ENCODE measurements around the gene KEL. TPM values are rescaled to one million over a fixed set of nuclear protein-coding genes. Genes with fewer than 3 reads are reported as not detected.

The KEL gene
- total RNA-seq, 1 experiment from 2014 or later: not detected

GRCh38 chr7:142968229-142968628 is 6.1 kb upstream of the KEL start:
- Histone ChIP-seq H3K4me2 (ENCODE audit: low read depth, low read length, poor library complexity, severe bottlenecking) (no peak overlapping the region), H3K4me1 (ENCODE audit: low read length) (no peaks in the 10 kb centered on the region), H3K27me3 (ENCODE audit: low read length) (no peaks in the 10 kb centered on the region), H3K36me3 (ENCODE audit: insufficient read depth, low read length) (no peaks in the 10 kb centered on the region), H2AFZ (ENCODE audit: low read length) (no peak overlapping the region), H4K20me1 (ENCODE audit: insufficient read depth, low read depth, low read length) (no peaks in the 10 kb centered on the region), H3K9ac (ENCODE audit: low read length) (no peak overlapping the region), H3K9me3 (ENCODE audit: low read length) (no peaks in the 10 kb centered on the region), H3K27ac (ENCODE audit: low read length) (no peak overlapping the region), H3K79me2 (ENCODE audit: low read length) (no peaks in the 10 kb centered on the region), H3K9me2 (replicated peaks; ENCODE audit: insufficient read depth, low read length) (no peaks in the 10 kb centered on the region), H3K4me3 (ENCODE audit: low read length) (no peak overlapping the region)
- DNase-seq: no peak

GRCh38 chr7:142964502-142965246 is 2.5 kb upstream of the KEL start:
- no peaks in the 10 kb centered on the region for H3K9me3 ChIP-seq (ENCODE audit: low read length)
- H3K79me2 ChIP-seq (ENCODE audit: low read length): no peaks in the 10 kb centered on the region
- no peak overlapping the region for H3K4me3 ChIP-seq (ENCODE audit: low read length)
- H3K4me2 ChIP-seq (ENCODE audit: low read depth, low read length, poor library complexity, severe bottlenecking): no peak overlapping the region
- no peaks in the 10 kb centered on the region for H4K20me1 ChIP-seq (ENCODE audit: insufficient read depth, low read depth, low read length)
- no peak overlapping the region for H3K27ac ChIP-seq (ENCODE audit: low read length)
- DNase-seq: no peak
- no peak overlapping the region for H3K9ac ChIP-seq (ENCODE audit: low read length)
- no peaks in the 10 kb centered on the region for H3K27me3 ChIP-seq (ENCODE audit: low read length)
- H3K36me3 ChIP-seq (ENCODE audit: insufficient read depth, low read length): no peaks in the 10 kb centered on the region
- H2AFZ ChIP-seq (ENCODE audit: low read length): no peak overlapping the region
- no peaks in the 10 kb centered on the region for H3K4me1 ChIP-seq (ENCODE audit: low read length)
- H3K9me2 ChIP-seq (replicated peaks; ENCODE audit: insufficient read depth, low read length): no peaks in the 10 kb centered on the region

GRCh38 chr7:142963993-142964392 is 1.8 kb upstream of the KEL start:
- no peak overlapping the region for H3K4me2 ChIP-seq (ENCODE audit: low read depth, low read length, poor library complexity, severe bottlenecking)

GRCh38 chr7:142962991-142963390 is 828 bp upstream of the KEL start:
- no peaks in the 10 kb centered on the region for H3K36me3 ChIP-seq (ENCODE audit: insufficient read depth, low read length)

More at GRCh38 chr7:142963993-142964392, 1.8 kb upstream of the KEL start:
- H3K9ac ChIP-seq (ENCODE audit: low read length): no peak overlapping the region
- H2AFZ ChIP-seq (ENCODE audit: low read length): no peak overlapping the region
- no peaks in the 10 kb centered on the region for H3K79me2 ChIP-seq (ENCODE audit: low read length)
- H3K9me2 ChIP-seq (replicated peaks; ENCODE audit: insufficient read depth, low read length): no peaks in the 10 kb centered on the region
- H3K27me3 ChIP-seq (ENCODE audit: low read length): no peaks in the 10 kb centered on the region
- no peaks in the 10 kb centered on the region for H4K20me1 ChIP-seq (ENCODE audit: insufficient read depth, low read depth, low read length)
- H3K36me3 ChIP-seq (ENCODE audit: insufficient read depth, low read length): no peaks in the 10 kb centered on the region
- H3K4me3 ChIP-seq (ENCODE audit: low read length): no peak overlapping the region
- no peaks in the 10 kb centered on the region for H3K4me1 ChIP-seq (ENCODE audit: low read length)
- DNase-seq: no peak
- H3K27ac ChIP-seq (ENCODE audit: low read length): no peak overlapping the region
- H3K9me3 ChIP-seq (ENCODE audit: low read length): no peaks in the 10 kb centered on the region

GRCh38 chr7:142961595-142961972 is 579 bp downstream of the KEL start:
- Histone ChIP-seq H3K27ac (ENCODE audit: low read length) (no peak overlapping the region), H3K36me3 (ENCODE audit: insufficient read depth, low read length) (no peaks in the 10 kb centered on the region), H4K20me1 (ENCODE audit: insufficient read depth, low read depth, low read length) (no peaks in the 10 kb centered on the region), H3K9me2 (replicated peaks; ENCODE audit: insufficient read depth, low read length) (no peaks in the 10 kb centered on the region), H2AFZ (ENCODE audit: low read length) (no peak overlapping the region), H3K9me3 (ENCODE audit: low read length) (no peaks in the 10 kb centered on the region), H3K9ac (ENCODE audit: low read length) (no peak overlapping the region), H3K4me1 (ENCODE audit: low read length) (no peaks in the 10 kb centered on the region), H3K79me2 (ENCODE audit: low read length) (no peaks in the 10 kb centered on the region), H3K4me2 (ENCODE audit: low read depth, low read length, poor library complexity, severe bottlenecking) (no peak overlapping the region), H3K4me3 (ENCODE audit: low read length) (no peak overlapping the region), H3K27me3 (ENCODE audit: low read length) (no peaks in the 10 kb centered on the region)
- DNase-seq: no peak

More at GRCh38 chr7:142962991-142963390, 828 bp upstream of the KEL start:
- Histone ChIP-seq H4K20me1 (ENCODE audit: insufficient read depth, low read depth, low read length) (no peaks in the 10 kb centered on the region), H3K4me1 (ENCODE audit: low read length) (no peaks in the 10 kb centered on the region), H3K9me3 (ENCODE audit: low read length) (no peaks in the 10 kb centered on the region), H3K79me2 (ENCODE audit: low read length) (no peaks in the 10 kb centered on the region), H2AFZ (ENCODE audit: low read length) (no peak overlapping the region), H3K9me2 (replicated peaks; ENCODE audit: insufficient read depth, low read length) (no peaks in the 10 kb centered on the region), H3K9ac (ENCODE audit: low read length) (no peak overlapping the region), H3K27me3 (ENCODE audit: low read length) (no peaks in the 10 kb centered on the region), H3K4me3 (ENCODE audit: low read length) (no peak overlapping the region), H3K27ac (ENCODE audit: low read length) (no peak overlapping the region), H3K4me2 (ENCODE audit: low read depth, low read length, poor library complexity, severe bottlenecking) (no peak overlapping the region)
- DNase-seq: no peak

- peak; percentile 64 for DNase-seq
- H3K9ac ChIP-seq (ENCODE audit: low read length): no peak overlapping the region
Observed at GRCh38 chr7:142960955-142961512, 1.1 kb downstream of the KEL start.

GRCh38 chr7:142959202-142959601 is 3.0 kb downstream of the KEL start:
- H3K36me3 ChIP-seq (ENCODE audit: insufficient read depth, low read length): no peaks in the 10 kb centered on the region
- H2AFZ ChIP-seq (ENCODE audit: low read length): no peak overlapping the region
- H3K4me3 ChIP-seq (ENCODE audit: low read length): no peak overlapping the region
- no peaks in the 10 kb centered on the region for H3K79me2 ChIP-seq (ENCODE audit: low read length)
- peaks cover 8% of the 10 kb centered on the region for H3K9me3 ChIP-seq (ENCODE audit: low read length)
- DNase-seq: no peak
- no peak overlapping the region for H3K27ac ChIP-seq (ENCODE audit: low read length)
- H4K20me1 ChIP-seq (ENCODE audit: insufficient read depth, low read depth, low read length): no peaks in the 10 kb centered on the region
- H3K4me2 ChIP-seq (ENCODE audit: low read depth, low read length, poor library complexity, severe bottlenecking): no peak overlapping the region
- H3K27me3 ChIP-seq (ENCODE audit: low read length): 0 out of 2 replicates have a peak, but pooled peaks cover 2% of the 10 kb centered on the region
- H3K4me1 ChIP-seq (ENCODE audit: low read length): no peaks in the 10 kb centered on the region
- no peaks in the 10 kb centered on the region for H3K9me2 ChIP-seq (replicated peaks; ENCODE audit: insufficient read depth, low read length)
- no peak overlapping the region for H3K9ac ChIP-seq (ENCODE audit: low read length)

More at GRCh38 chr7:142960955-142961512, 1.1 kb downstream of the KEL start:
- Histone ChIP-seq H3K79me2 (ENCODE audit: low read length) (no peaks in the 10 kb centered on the region), H3K27ac (ENCODE audit: low read length) (no peak overlapping the region), H3K27me3 (ENCODE audit: low read length) (no peaks in the 10 kb centered on the region), H3K36me3 (ENCODE audit: insufficient read depth, low read length) (no peaks in the 10 kb centered on the region), H3K9me3 (ENCODE audit: low read length) (peaks cover 2% of the 10 kb centered on the region; the same call in 1 of the 2 replicates), H3K4me2 (ENCODE audit: low read depth, low read length, poor library complexity, severe bottlenecking) (no peak overlapping the region), H4K20me1 (ENCODE audit: insufficient read depth, low read depth, low read length) (no peaks in the 10 kb centered on the region), H3K4me3 (ENCODE audit: low read length) (no peak overlapping the region), H3K9me2 (replicated peaks; ENCODE audit: insufficient read depth, low read length) (no peaks in the 10 kb centered on the region), H2AFZ (ENCODE audit: low read length) (no peak overlapping the region), H3K4me1 (ENCODE audit: low read length) (no peaks in the 10 kb centered on the region)

- DNase-seq: no peak
Observed at GRCh38 chr7:142957723-142958122, 4.4 kb downstream of the KEL start.

More at GRCh38 chr7:142957723-142958122, 4.4 kb downstream of the KEL start:
- Histone ChIP-seq H3K4me2 (ENCODE audit: low read depth, low read length, poor library complexity, severe bottlenecking) (no peak overlapping the region), H3K79me2 (ENCODE audit: low read length) (no peaks in the 10 kb centered on the region), H3K4me3 (ENCODE audit: low read length) (no peak overlapping the region), H3K9me2 (replicated peaks; ENCODE audit: insufficient read depth, low read length) (no peaks in the 10 kb centered on the region), H3K9ac (ENCODE audit: low read length) (no peak overlapping the region), H3K27ac (ENCODE audit: low read length) (no peak overlapping the region), H3K27me3 (ENCODE audit: low read length) (0 out of 2 replicates have a peak, but pooled peaks cover 2% of the 10 kb centered on the region), H2AFZ (ENCODE audit: low read length) (no peak overlapping the region), H4K20me1 (ENCODE audit: insufficient read depth, low read depth, low read length) (no peaks in the 10 kb centered on the region), H3K36me3 (ENCODE audit: insufficient read depth, low read length) (no peaks in the 10 kb centered on the region), H3K4me1 (ENCODE audit: low read length) (no peaks in the 10 kb centered on the region), H3K9me3 (ENCODE audit: low read length) (peaks cover 8% of the 10 kb centered on the region)
